Measurements from ENCODE around the gene NKPD1. TPM values are rescaled to one million over a fixed set of nuclear protein-coding genes. Genes with fewer than 3 reads are reported as not detected.

Gene NKPD1
- total and polyA plus RNA-seq, 9 of the 15 experiments (the other 6 are each of a cell fraction or from before 2014, with no cell fraction given), result 0.03 to 0.09 (median 0.04) TPM; not detected in 5

DNA sequence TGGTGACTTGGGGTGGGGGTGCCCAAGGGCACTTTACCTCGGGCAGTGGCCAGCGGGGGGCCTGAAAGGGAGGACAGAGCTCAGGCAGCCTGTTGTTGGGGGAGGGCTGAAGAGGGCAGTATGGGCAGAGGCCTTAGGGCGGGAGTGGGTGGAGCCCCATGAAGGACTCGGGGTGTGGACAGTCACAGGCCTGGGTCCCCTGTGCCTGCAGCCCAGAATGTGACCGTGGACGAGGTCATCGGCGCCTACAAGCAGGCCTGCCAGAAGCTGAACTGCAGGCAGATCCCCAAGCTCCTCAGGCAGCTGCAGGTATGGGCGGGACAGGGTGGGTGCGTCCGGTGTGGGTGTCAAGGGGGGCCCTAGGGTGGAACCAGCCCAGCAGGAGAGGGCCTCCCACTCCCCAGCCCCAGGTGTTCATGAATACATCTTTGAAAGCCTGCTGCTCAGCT lies 22.5 kb downstream of the NKPD1 start:
- no peak for TF ChIP-seq IFI16 (CRISPR knock-in tag; IDR thresholded peaks at IDR 0.05)
- no peak for TF ChIP-seq NR1H2 (CRISPR knock-in tag; IDR thresholded peaks at IDR 0.05)
- no peak for TF ChIP-seq ZC3H8 (IDR thresholded peaks at IDR 0.05)
- TF ChIP-seq TBP (optimal IDR thresholded peaks at IDR 0.05; ENCODE audit: low read depth, low read length), result no peak
- FAIRE-seq, result no peak
- H3K9me3 ChIP-seq (replicated peaks; ENCODE audit: control insufficient read depth, insufficient read depth, low read depth, low read length), result no peaks in the 10 kb centered on the region
- peaks cover 38% of the 10 kb centered on the region; the same call in 1 of the 3 replicates for H3K36me3 ChIP-seq (ENCODE audit: control insufficient read depth, insufficient read depth, low read length)
- peaks cover 8% of the 10 kb centered on the region for H4K20me1 ChIP-seq (replicated peaks; ENCODE audit: control insufficient read depth, insufficient read depth, low read length)
- H2AFZ ChIP-seq (ENCODE audit: low read depth, low read length), result no peak overlapping the region
- intact Hi-C loops (cut with micrococcal nuclease), result no loop called here
- CTCF ChIA-PET (ENCODE audit: low intra/inter-chr PET ratio), result no interaction called here
- peak overlapping the region in 1 of 2 experiments; percentile 0; a peak in 1 of 4 replicates for H3K9ac ChIP-seq (ENCODE audit: insufficient read depth in 1 of 2, low read depth in 2 of 2, low read length in 2 of 2)
- peak in 3 of 4 experiments; percentile 20 to 56 (median 54) for DNase-seq (ENCODE audit: extremely low read depth in 1 of 4, low spot score in 3 of 4)
- POLR2A ChIA-PET, result interaction anchor here (0.6 kb wide), 2 partner anchors 46 to 60 kb away, joined by 3 read pairs; no protein-coding TSS in a partner anchor
- no peak overlapping the region for H3K4me2 ChIP-seq (ENCODE audit: insufficient read depth, low read length)
- no peaks in the 10 kb centered on the region for H3K27me3 ChIP-seq (ENCODE audit: control insufficient read depth in 2 of 2, insufficient read depth in 2 of 2, low read length in 2 of 2)
- BruUV-seq (replicated peaks), result no TSS peak
- no peaks in the 10 kb centered on the region for H3K9me1 ChIP-seq (ENCODE audit: control insufficient read depth, insufficient read depth, low read length)
- H3K4me3 ChIP-seq, result no peak overlapping the region
- H3K79me2 ChIP-seq (ENCODE audit: control insufficient read depth, insufficient read depth, low read length), result peaks cover 18% of the 10 kb centered on the region
- peak; percentile 55 for ATAC-seq
- H3K27ac ChIP-seq (ENCODE audit: extremely low read depth, low read depth, low read length), result no peak overlapping the region
- peaks cover 0 to 48% of the 10 kb centered on the region in 2 experiments; a peak in 3 of 5 replicates for H3K4me1 ChIP-seq (replicated peaks in 1 of 2; ENCODE audit: control insufficient read depth in 2 of 2, insufficient read depth in 2 of 2, low read length in 2 of 2)
- 82% methylated on average over 6 of the region's 11 CpGs for WGBS (ENCODE audit: insufficient coverage, low coverage, missing lambda C conversion rate)
- in situ Hi-C loops (cut with MboI), result no loop called here

DNA sequence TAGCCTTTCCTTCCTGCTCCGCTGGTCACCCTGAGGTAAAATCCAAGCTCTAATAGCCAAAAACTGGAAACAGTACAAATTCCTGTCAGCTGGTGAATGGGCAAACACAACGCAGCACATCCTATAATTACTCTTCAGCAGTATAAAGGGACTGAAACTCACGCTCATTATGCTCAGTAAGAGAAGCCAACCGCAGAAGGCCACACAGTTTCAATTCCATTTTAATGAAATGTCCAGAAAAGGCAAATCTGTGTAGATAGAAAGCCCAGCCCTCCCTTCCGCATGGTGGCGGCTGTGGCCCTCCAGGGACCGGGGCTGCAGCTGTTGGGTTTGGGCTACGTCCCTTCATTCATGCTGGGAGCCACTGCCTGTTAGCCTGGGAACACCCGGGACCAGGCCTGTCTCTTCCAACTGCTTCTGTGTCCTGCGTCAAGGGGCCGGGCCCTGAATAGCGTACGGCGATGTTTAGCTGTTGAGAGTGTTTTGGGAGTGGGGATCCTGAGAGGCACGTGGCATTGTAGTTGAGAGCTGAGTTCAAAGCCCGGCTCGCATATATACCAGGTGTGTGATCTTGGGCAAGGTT lies 23.5 kb downstream of the NKPD1 start:
- FAIRE-seq, result no peak
- H3K79me2 ChIP-seq (ENCODE audit: control insufficient read depth, insufficient read depth, low read length), result peaks cover 18% of the 10 kb centered on the region
- CTCF ChIA-PET (ENCODE audit: low intra/inter-chr PET ratio), result no interaction called here
- TF ChIP-seq HIVEP1 (CRISPR knock-in tag; IDR thresholded peaks at IDR 0.05) (no peak), ARNT (IDR thresholded peaks at IDR 0.05) (no peak), ARHGAP35 (IDR thresholded peaks at IDR 0.05; ENCODE audit: partially characterized antibody) (no peak)
- TF ChIP-seq, protein P1, sequence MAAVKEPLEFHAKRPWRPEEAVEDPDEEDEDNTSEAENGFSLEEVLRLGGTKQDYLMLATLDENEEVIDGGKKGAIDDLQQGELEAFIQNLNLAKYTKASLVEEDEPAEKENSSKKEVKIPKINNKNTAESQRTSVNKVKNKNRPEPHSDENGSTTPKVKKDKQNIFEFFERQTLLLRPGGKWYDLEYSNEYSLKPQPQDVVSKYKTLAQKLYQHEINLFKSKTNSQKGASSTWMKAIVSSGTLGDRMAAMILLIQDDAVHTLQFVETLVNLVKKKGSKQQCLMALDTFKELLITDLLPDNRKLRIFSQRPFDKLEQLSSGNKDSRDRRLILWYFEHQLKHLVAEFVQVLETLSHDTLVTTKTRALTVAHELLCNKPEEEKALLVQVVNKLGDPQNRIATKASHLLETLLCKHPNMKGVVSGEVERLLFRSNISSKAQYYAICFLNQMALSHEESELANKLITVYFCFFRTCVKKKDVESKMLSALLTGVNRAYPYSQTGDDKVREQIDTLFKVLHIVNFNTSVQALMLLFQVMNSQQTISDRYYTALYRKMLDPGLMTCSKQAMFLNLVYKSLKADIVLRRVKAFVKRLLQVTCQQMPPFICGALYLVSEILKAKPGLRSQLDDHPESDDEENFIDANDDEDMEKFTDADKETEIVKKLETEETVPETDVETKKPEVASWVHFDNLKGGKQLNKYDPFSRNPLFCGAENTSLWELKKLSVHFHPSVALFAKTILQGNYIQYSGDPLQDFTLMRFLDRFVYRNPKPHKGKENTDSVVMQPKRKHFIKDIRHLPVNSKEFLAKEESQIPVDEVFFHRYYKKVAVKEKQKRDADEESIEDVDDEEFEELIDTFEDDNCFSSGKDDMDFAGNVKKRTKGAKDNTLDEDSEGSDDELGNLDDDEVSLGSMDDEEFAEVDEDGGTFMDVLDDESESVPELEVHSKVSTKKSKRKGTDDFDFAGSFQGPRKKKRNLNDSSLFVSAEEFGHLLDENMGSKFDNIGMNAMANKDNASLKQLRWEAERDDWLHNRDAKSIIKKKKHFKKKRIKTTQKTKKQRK (IDR thresholded peaks at IDR 0.05; ENCODE audit: borderline replicate concordance, low read depth, low read length), result no peak

More for the DNA sequence above, 23.5 kb downstream of the NKPD1 start:
- no TSS peak for BruUV-seq (replicated peaks)
- Histone ChIP-seq H3K4me1 (replicated peaks in 1 of 2; ENCODE audit: control insufficient read depth in 2 of 2, insufficient read depth in 2 of 2, low read length in 2 of 2) (peaks cover 0 to 41% of the 10 kb centered on the region in 2 experiments; a peak in 3 of 5 replicates), H3K36me3 (ENCODE audit: control insufficient read depth, insufficient read depth, low read length) (peaks cover 30% of the 10 kb centered on the region; the same call in 1 of the 3 replicates), H3K9ac (ENCODE audit: insufficient read depth in 1 of 2, low read depth in 2 of 2, low read length in 2 of 2) (peak overlapping the region in 1 of 2 experiments; percentile 85; a peak in 2 of 4 replicates), H3K27ac (ENCODE audit: extremely low read depth, low read depth, low read length) (no peak overlapping the region), H3K4me3 (no peak overlapping the region), H3K9me1 (ENCODE audit: control insufficient read depth, insufficient read depth, low read length) (no peaks in the 10 kb centered on the region), H3K9me3 (replicated peaks; ENCODE audit: control insufficient read depth, insufficient read depth, low read depth, low read length) (no peaks in the 10 kb centered on the region), H3K27me3 (ENCODE audit: control insufficient read depth in 2 of 2, insufficient read depth in 2 of 2, low read length in 2 of 2) (no peaks in the 10 kb centered on the region), H4K20me1 (replicated peaks; ENCODE audit: control insufficient read depth, insufficient read depth, low read length) (peaks cover 10% of the 10 kb centered on the region), H3K4me2 (ENCODE audit: insufficient read depth, low read length) (no peak overlapping the region), H2AFZ (ENCODE audit: low read depth, low read length) (no peak overlapping the region)
- ATAC-seq (no peak), DNase-seq (ENCODE audit: extremely low read depth in 1 of 4, low spot score in 3 of 4) (no peak)
- POLR2A ChIA-PET, result no interaction called here
- intact Hi-C loops (cut with micrococcal nuclease) (no loop called here), in situ Hi-C loops (cut with MboI) (no loop called here)
- 86% methylated on average over 17 of the region's 17 CpGs for WGBS (ENCODE audit: insufficient coverage, low coverage, missing lambda C conversion rate)

Measured in K562 (cell line).